Fibroblast of skin of left quadriceps (primary cell): ENCODE measurements around the gene CPSF4L.
A peak's percentile ranks its signal among the peaks of the same experiment; 100 is the strongest.
"Not testable (repeated sequence)": the region's sequence is repeated elsewhere in the genome, so short reads cannot be mapped to it uniquely, and the experiment has no call there.

ENCODE experiments used
- DNase-seq, 2 experiments: peaks; one replicate each; pipeline ENCODE4 v3.0.0-alpha.2; 2013; ENCODE audit warnings: low read depth in 2 of 2

Gene CPSF4L

GRCh38 chr17:73261617-73261951 lies at the start of gene CPSF4L:
TSS of gene CPSF4L (minus strand) at chr17:73261880. CDS start at chr17:73261818, 62 bp downstream.
- no peak for DNase-seq

GRCh38 chr17:73311428-73311780 lies 49.7 kb upstream of the CPSF4L start:
- no peak for DNase-seq

GRCh38 chr17:73309727-73310596 lies 48.3 kb upstream of the CPSF4L start:
- DNase-seq = no peak

GRCh38 chr17:73308959-73309358 lies 47.3 kb upstream of the CPSF4L start:
- not testable (repeated sequence) for DNase-seq

GRCh38 chr17:73308017-73308823 lies 46.5 kb upstream of the CPSF4L start:
- no peak for DNase-seq

- DNase-seq = no peak
These were observed 45.5 kb upstream of the CPSF4L start for GRCh38 chr17:73307130-73307529.

- no peak for DNase-seq
These were observed 44.5 kb upstream of the CPSF4L start for GRCh38 chr17:73305845-73306836.

- no peak for DNase-seq
These were observed 43.5 kb upstream of the CPSF4L start for GRCh38 chr17:73304971-73305812.

- no peak for DNase-seq
These were observed 42.8 kb upstream of the CPSF4L start for GRCh38 chr17:73304438-73304837.

- DNase-seq = peak; percentile 93 to 94
These were observed 40.5 kb upstream of the CPSF4L start for GRCh38 chr17:73302189-73302588.

- DNase-seq = no peak
These were observed 39.7 kb upstream of the CPSF4L start for GRCh38 chr17:73301369-73301768.

- DNase-seq = no peak
These were observed 38.7 kb upstream of the CPSF4L start for GRCh38 chr17:73300392-73300791.

GRCh38 chr17:73297934-73298861 lies 36.5 kb upstream of the CPSF4L start:
- DNase-seq = no peak

GRCh38 chr17:73293480-73293911 lies 31.8 kb upstream of the CPSF4L start:
- no peak for DNase-seq

GRCh38 chr17:73293031-73293430 lies 31.4 kb upstream of the CPSF4L start:
- DNase-seq = no peak

- no peak for DNase-seq
These were observed 30.4 kb upstream of the CPSF4L start for GRCh38 chr17:73292031-73292531.

- DNase-seq = peak; percentile 40 to 45
These were observed 29.7 kb upstream of the CPSF4L start for GRCh38 chr17:73291260-73291801.

- no peak for DNase-seq
These were observed 28.9 kb upstream of the CPSF4L start for GRCh38 chr17:73290399-73291259.
